ENCODE results near the gene CHCHD6. TPM values are rescaled to one million over a fixed set of nuclear protein-coding genes. Genes with fewer than 3 reads are reported as not detected.

The CHCHD6 gene
- total and polyA plus RNA-seq, 2 donors (not counting 3 experiments of a cell fraction or from before 2014, with no cell fraction given), result 8.4 to 10.1 TPM

GRCh38 chr3:126980266-126980811 is 276.3 kb downstream of the CHCHD6 start:
- peaks cover 3 to 31% of the 10 kb centered on the region in 2 experiments for H3K27me3 ChIP-seq (ENCODE audit: control insufficient read depth in 2 of 2, insufficient read depth in 2 of 2, low read length in 2 of 2)
- H3K9ac ChIP-seq (replicated peaks; ENCODE audit: extremely low read depth, insufficient read depth, low read length), result no peak overlapping the region
- no peaks in the 10 kb centered on the region for H3K9me1 ChIP-seq (replicated peaks; ENCODE audit: control insufficient read depth, extremely low read depth, insufficient read depth, low read length)
- H3K4me3 ChIP-seq (replicated peaks in 1 of 3; ENCODE audit: insufficient read depth in 1 of 3, low read depth in 1 of 3, low read length in 3 of 3), result no peak overlapping the region
- no peak overlapping the region for H2AFZ ChIP-seq (ENCODE audit: low read depth, low read length)
- no peak overlapping the region for H3K27ac ChIP-seq (ENCODE audit: insufficient read depth, low read depth, low read length)
- H4K20me1 ChIP-seq (replicated peaks; ENCODE audit: control insufficient read depth, extremely low read depth, insufficient read depth, low read length), result no peaks in the 10 kb centered on the region
- FAIRE-seq (no peak), DNase-seq (ENCODE audit: low read depth, low spot score) (no peak)
- no peaks in the 10 kb centered on the region for H3K36me3 ChIP-seq (ENCODE audit: control insufficient read depth in 2 of 2, extremely low read depth in 1 of 2, insufficient read depth in 2 of 2, low read length in 2 of 2)
- dilution Hi-C loops (cut with MboI; ENCODE audit: extremely low pct_ligation_motif_present, low sequenced_read_pairs) (no loop called here), intact Hi-C loops (cut with micrococcal nuclease) (no loop called here)
- no TSS peak for BruUV-seq (replicated peaks)
- H3K4me1 ChIP-seq (ENCODE audit: control insufficient read depth, extremely low read depth, insufficient read depth, low read length), result peaks cover 13% of the 10 kb centered on the region
- ChIA-PET POLR2A (no interaction called here), CTCF (interaction anchor here (2.1 kb wide), 1 partner anchor 22 kb away, joined by 6 read pairs; no protein-coding TSS in a partner anchor)
- TF ChIP-seq GATA2 (IDR thresholded peaks at IDR 0.05; ENCODE audit: insufficient read depth, insufficient read length, low read depth, low read length) (no peak), FOS (IDR thresholded peaks at IDR 0.05; ENCODE audit: borderline replicate concordance, insufficient read depth, low read length) (no peak), CTCF (IDR thresholded peaks at IDR 0.05; ENCODE audit: extremely low read depth in 1 of 2, insufficient read depth in 1 of 2, low read depth in 1 of 2, low read length in 2 of 2) (no peak), MYC (IDR thresholded peaks at IDR 0.05; ENCODE audit: low read depth, low read length) (no peak)
- H3K9me3 ChIP-seq (replicated peaks; ENCODE audit: control insufficient read depth, insufficient read depth, low read length), result no peaks in the 10 kb centered on the region
- no peaks in the 10 kb centered on the region for H3K79me2 ChIP-seq (ENCODE audit: control insufficient read depth, insufficient read depth, low read length)
- no peak overlapping the region for H3K4me2 ChIP-seq (ENCODE audit: insufficient read depth, low read length)

- H3K27me3 ChIP-seq (ENCODE audit: control insufficient read depth in 2 of 2, insufficient read depth in 2 of 2, low read length in 2 of 2), result peaks cover 3 to 31% of the 10 kb centered on the region in 2 experiments
- no peak for TF ChIP-seq MYC (IDR thresholded peaks at IDR 0.05; ENCODE audit: low read depth, low read length)
- TF ChIP-seq FOS (IDR thresholded peaks at IDR 0.05; ENCODE audit: borderline replicate concordance, insufficient read depth, low read length), result no peak
- TF ChIP-seq POLR2AphosphoS5 (IDR thresholded peaks at IDR 0.05; ENCODE audit: insufficient read depth, low read depth, low read length), result no peak
- TF ChIP-seq EZH2 (IDR thresholded peaks at IDR 0.05; ENCODE audit: borderline replicate concordance, low read depth, low read length, severe bottlenecking), result peak; percentile 62
- H3K9ac ChIP-seq (replicated peaks; ENCODE audit: extremely low read depth, insufficient read depth, low read length), result no peak overlapping the region
- FAIRE-seq (no peak), DNase-seq (ENCODE audit: low read depth, low spot score) (no peak)
- H3K9me3 ChIP-seq (replicated peaks; ENCODE audit: control insufficient read depth, insufficient read depth, low read length), result no peaks in the 10 kb centered on the region
- peak overlapping the region in 1 of 3 experiments; percentile 26 for H3K4me3 ChIP-seq (replicated peaks in 1 of 3; ENCODE audit: insufficient read depth in 1 of 3, low read depth in 1 of 3, low read length in 3 of 3)
- H4K20me1 ChIP-seq (replicated peaks; ENCODE audit: control insufficient read depth, extremely low read depth, insufficient read depth, low read length), result no peaks in the 10 kb centered on the region
- H3K9me1 ChIP-seq (replicated peaks; ENCODE audit: control insufficient read depth, extremely low read depth, insufficient read depth, low read length), result no peaks in the 10 kb centered on the region
- H3K27ac ChIP-seq (ENCODE audit: insufficient read depth, low read depth, low read length), result no peak overlapping the region
- H3K4me1 ChIP-seq (ENCODE audit: control insufficient read depth, extremely low read depth, insufficient read depth, low read length), result peaks cover 13% of the 10 kb centered on the region
- no TSS peak for BruUV-seq (replicated peaks)
- ChIA-PET CTCF (interaction anchor here (0.5 to 2.2 kb wide), 18 partner anchors 11 to 459 kb away, joined by 3 to 35 read pairs (median 4); no protein-coding TSS in a partner anchor), POLR2A (no interaction called here)
- H2AFZ ChIP-seq (ENCODE audit: low read depth, low read length), result peak overlapping the region; percentile 90
- dilution Hi-C loops (cut with MboI; ENCODE audit: extremely low pct_ligation_motif_present, low sequenced_read_pairs), result no loop called here
- no peaks in the 10 kb centered on the region for H3K36me3 ChIP-seq (ENCODE audit: control insufficient read depth in 2 of 2, extremely low read depth in 1 of 2, insufficient read depth in 2 of 2, low read length in 2 of 2)
- no peaks in the 10 kb centered on the region for H3K79me2 ChIP-seq (ENCODE audit: control insufficient read depth, insufficient read depth, low read length)
- H3K4me2 ChIP-seq (ENCODE audit: insufficient read depth, low read length), result peak overlapping the region; percentile 80
- intact Hi-C loops (cut with micrococcal nuclease), result loop anchor here (1.0 kb wide), 8 partner anchors 20 to 565 kb away; no protein-coding TSS in a partner anchor
Observed at GRCh38 chr3:126982126-126982470, 278.1 kb downstream of the CHCHD6 start.

Data from endothelial cell of umbilical vein (primary cell).